HG03175 (cell line): ENCODE results near the gene ATG16L2.
"Not testable (repeated sequence)": the region's sequence is repeated elsewhere in the genome, so short reads cannot be mapped to it uniquely, and the experiment has no call there.

ENCODE experiments used
- ATAC-seq: cut with Tn5 transposase; IDR thresholded peaks from one replicate; pipeline ENCODE4 v1.9.1; 2021; ENCODE audit warnings: mild to moderate bottlenecking, moderate library complexity; ENCODE audit not compliant: unreplicated experiment

The ATG16L2 gene

GRCh38 chr11:72821920-72822799 is 7.9 kb downstream of the ATG16L2 start:
- peak; percentile 61 for ATAC-seq

GRCh38 chr11:72823105-72823804 is 9.0 kb downstream of the ATG16L2 start:
- ATAC-seq: no peak

- ATAC-seq: no peak
These were observed 9.8 kb downstream of the ATG16L2 start for GRCh38 chr11:72824020-72824419.

GRCh38 chr11:72824811-72825505 is 10.7 kb downstream of the ATG16L2 start:
- ATAC-seq: no peak

- no peak for ATAC-seq
These were observed 11.4 kb downstream of the ATG16L2 start for GRCh38 chr11:72825661-72826060.

GRCh38 chr11:72826191-72826941 is 12.2 kb downstream of the ATG16L2 start:
- no peak for ATAC-seq

- no peak for ATAC-seq
These were observed 12.8 kb downstream of the ATG16L2 start for GRCh38 chr11:72826942-72827480.

- ATAC-seq: not testable (repeated sequence)
These were observed 13.4 kb downstream of the ATG16L2 start for GRCh38 chr11:72827656-72828055.

- no peak for ATAC-seq
These were observed 13.9 kb downstream of the ATG16L2 start for GRCh38 chr11:72828081-72828567.

- ATAC-seq: no peak
These were observed 14.5 kb downstream of the ATG16L2 start for GRCh38 chr11:72828692-72829101.

- no peak for ATAC-seq
These were observed 15.0 kb downstream of the ATG16L2 start for GRCh38 chr11:72829178-72829577.

- ATAC-seq: no peak
These were observed 15.8 kb downstream of the ATG16L2 start for GRCh38 chr11:72829884-72830533.

- no peak for ATAC-seq
These were observed 17.5 kb downstream of the ATG16L2 start for GRCh38 chr11:72831521-72832300.

- ATAC-seq: no peak
These were observed 18.3 kb downstream of the ATG16L2 start for GRCh38 chr11:72832301-72833082.

- ATAC-seq: no peak
These were observed 19.0 kb downstream of the ATG16L2 start for GRCh38 chr11:72833083-72833733.

GRCh38 chr11:72833811-72834493 is 19.7 kb downstream of the ATG16L2 start:
- ATAC-seq: no peak

- ATAC-seq: no peak
These were observed 20.7 kb downstream of the ATG16L2 start for GRCh38 chr11:72834905-72835304.
